ENCODE data around the gene PLA2G4B. TPM values are rescaled to one million over a fixed set of nuclear protein-coding genes. Genes with fewer than 3 reads are reported as not detected.
A peak's percentile ranks its signal among the peaks of the same experiment; 100 is the strongest.

Gene PLA2G4B
- total RNA-seq, 6 experiments from 2014 or later, result 0.31 to 7.3 (median 4.7) TPM

GRCh38 chr15:41856716-41857115, 18.1 kb downstream of the PLA2G4B start:
- DNase-seq (no peak), ATAC-seq (no peak)
- Histone ChIP-seq H3K36me3 (no peaks in the 10 kb centered on the region), H3K27me3 (no peaks in the 10 kb centered on the region), H3K4me3 (no peak overlapping the region), H3K9me3 (no peaks in the 10 kb centered on the region), H3K27ac (no peak overlapping the region), H3K4me1 (no peaks in the 10 kb centered on the region)
- no peak for TF ChIP-seq CTCF (IDR thresholded peaks at IDR 0.05)
- no peak for TF ChIP-seq POLR2A (IDR thresholded peaks at IDR 0.05)
- 60% methylated on average over 1 of the region's 12 CpGs for WGBS (ENCODE audit: insufficient coverage, low coverage, low lambda C conversion rate, missing lambda C conversion rate)
- intact Hi-C loops (cut with DNase I), result no loop called here

GRCh38 chr15:41857316-41857715, 18.7 kb downstream of the PLA2G4B start:
- intact Hi-C loops (cut with DNase I), result no loop called here
- ATAC-seq (no peak), DNase-seq (no peak)
- Histone ChIP-seq H3K4me1 (no peaks in the 10 kb centered on the region), H3K36me3 (no peaks in the 10 kb centered on the region), H3K27me3 (no peaks in the 10 kb centered on the region), H3K4me3 (no peak overlapping the region), H3K9me3 (no peaks in the 10 kb centered on the region), H3K27ac (no peak overlapping the region)
- no peak for TF ChIP-seq POLR2A (IDR thresholded peaks at IDR 0.05)
- no peak for TF ChIP-seq CTCF (IDR thresholded peaks at IDR 0.05)
- WGBS (ENCODE audit: insufficient coverage, low coverage, low lambda C conversion rate, missing lambda C conversion rate), result 20% methylated on average over 1 of the region's 9 CpGs

- no peak for TF ChIP-seq CTCF (IDR thresholded peaks at IDR 0.05)
- TF ChIP-seq POLR2A (IDR thresholded peaks at IDR 0.05), result no peak
Observed at GRCh38 chr15:41858756-41859155, 20.1 kb downstream of the PLA2G4B start.

GRCh38 chr15:41860049-41860828, 21.6 kb downstream of the PLA2G4B start:
- ATAC-seq (peak; percentile 53 to 75 (median 62)), DNase-seq (no peak)
- intact Hi-C loops (cut with DNase I), result no loop called here
- 30% methylated on average over 4 of the region's 15 CpGs for WGBS (ENCODE audit: insufficient coverage, low coverage, low lambda C conversion rate, missing lambda C conversion rate)
- no peaks in the 10 kb centered on the region for H3K27me3 ChIP-seq
- no peaks in the 10 kb centered on the region for H3K4me1 ChIP-seq
- H3K4me3 ChIP-seq, result no peak overlapping the region
- TF ChIP-seq CTCF (IDR thresholded peaks at IDR 0.05) (peak; percentile 19 to 43 (median 28)), POLR2A (IDR thresholded peaks at IDR 0.05) (no peak)
- H3K27ac ChIP-seq, result no peak overlapping the region
- no peaks in the 10 kb centered on the region for H3K36me3 ChIP-seq
- H3K9me3 ChIP-seq, result no peaks in the 10 kb centered on the region

More at GRCh38 chr15:41858756-41859155, 20.1 kb downstream of the PLA2G4B start:
- H3K4me1 ChIP-seq, result no peaks in the 10 kb centered on the region
- 100% methylated on average over 1 of the region's 15 CpGs for WGBS (ENCODE audit: insufficient coverage, low coverage, low lambda C conversion rate, missing lambda C conversion rate)
- H3K36me3 ChIP-seq, result no peaks in the 10 kb centered on the region
- ATAC-seq, result no peak
- H3K27ac ChIP-seq, result no peak overlapping the region
- H3K9me3 ChIP-seq, result no peaks in the 10 kb centered on the region
- H3K4me3 ChIP-seq, result no peak overlapping the region
- no peaks in the 10 kb centered on the region for H3K27me3 ChIP-seq
- no peak for DNase-seq
- intact Hi-C loops (cut with DNase I), result no loop called here
